ENCODE measurements around the gene ADAMTS2. TPM values are rescaled to one million over a fixed set of nuclear protein-coding genes. Genes with fewer than 3 reads are reported as not detected.
A peak's percentile ranks its signal among the peaks of the same experiment; 100 is the strongest.

ADAMTS2 gene
- total and polyA plus RNA-seq, 2 of the 4 experiments (the other 2 are of a cell fraction) = 19.0 to 58.8 TPM

DNA sequence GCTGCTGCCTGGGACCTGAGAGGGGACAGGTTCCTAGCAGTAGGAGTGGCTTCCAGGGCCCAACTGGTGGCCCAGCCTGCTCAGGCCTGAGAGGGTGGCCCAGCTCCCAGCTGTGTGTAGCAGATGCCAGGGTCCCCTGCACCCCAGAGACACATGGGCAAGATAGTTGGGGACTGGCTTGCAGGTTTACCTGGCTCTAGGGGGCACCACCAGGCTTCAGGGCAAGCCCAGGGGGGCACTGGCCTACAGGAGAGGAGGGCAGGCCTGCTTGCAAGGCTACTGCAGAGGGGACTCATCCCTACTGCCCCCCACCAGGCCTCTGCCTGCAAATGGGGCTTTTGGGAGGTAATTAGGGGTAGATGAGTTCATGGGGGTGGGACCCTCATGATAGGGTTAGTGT is 161.8 kb downstream of the ADAMTS2 start:
- Histone ChIP-seq H3K4me1 (ENCODE audit: control insufficient read depth, insufficient read depth, low read length) (peaks cover 8% of the 10 kb centered on the region), H3K27ac (ENCODE audit: insufficient read depth, low read length) (no peak overlapping the region), H3K27me3 (ENCODE audit: control insufficient read depth, insufficient read depth, low read length) (no peaks in the 10 kb centered on the region), H2AFZ (replicated peaks; ENCODE audit: low read length, poor library complexity) (peak overlapping the region; percentile 21), H3K79me1 (ENCODE audit: low read depth in 1 of 2, low read length in 2 of 2) (peaks cover 2 to 9% of the 10 kb centered on the region in 2 experiments; a peak in 2 of 4 replicates), H2BK5ac (ENCODE audit: low read depth, low read length, poor library complexity, severe bottlenecking) (no peak overlapping the region), H3K4me2 (ENCODE audit: low read depth, low read length) (no peak overlapping the region), H3K23ac (ENCODE audit: low read depth, low read length) (no peak overlapping the region), H3K9me1 (ENCODE audit: insufficient read depth, low read length) (peaks cover 13% of the 10 kb centered on the region; the same call in 1 of the 2 replicates), H3K14ac (replicated peaks; ENCODE audit: low read depth, low read length) (no peak overlapping the region), H4K91ac (ENCODE audit: insufficient read depth, low read depth, low read length) (no peak overlapping the region), H3K9me3 (ENCODE audit: control insufficient read depth, insufficient read depth, low read length) (peaks cover 2% of the 10 kb centered on the region), H3K9ac (ENCODE audit: low read depth, low read length) (no peak overlapping the region), H3K18ac (ENCODE audit: low read depth, low read length) (no peak overlapping the region), H3K4me3 (ENCODE audit: insufficient read depth, low read depth, low read length) (no peak overlapping the region), H3K56ac (ENCODE audit: extremely low read depth, insufficient read depth, low read length) (no peak overlapping the region), H2AK5ac (ENCODE audit: low read depth, low read length) (no peak overlapping the region), H3K36me3 (ENCODE audit: control insufficient read depth, insufficient read depth, low read length) (peaks cover 7% of the 10 kb centered on the region), H4K8ac (ENCODE audit: low read depth in 2 of 2, low read length in 2 of 2) (no peak overlapping the region), H3K4ac (ENCODE audit: low read depth, low read length) (no peak overlapping the region), H4K5ac (ENCODE audit: low read depth, low read length) (no peak overlapping the region), H2AK9ac (replicated peaks; ENCODE audit: low read depth, low read length, poor library complexity) (no peak overlapping the region), H2BK120ac (ENCODE audit: low read depth, low read length) (no peak overlapping the region), H2BK20ac (ENCODE audit: low read depth, low read length) (no peak overlapping the region), H2BK15ac (ENCODE audit: low read depth, low read length) (no peak overlapping the region), H4K20me1 (ENCODE audit: insufficient read depth, low read length) (no peaks in the 10 kb centered on the region)
- ChIA-PET POLR2A (ENCODE audit: unreplicated experiment) (no interaction called here), CTCF (no interaction called here)
- no peak for DNase-seq
- TF ChIP-seq RFX5 (IDR thresholded peaks at IDR 0.05; ENCODE audit: low read depth, low read length) (no peak), CTCF (conservative IDR thresholded peaks at IDR 0.05; ENCODE audit: low read depth, low read length) (no peak), CHD1 (IDR thresholded peaks at IDR 0.05; ENCODE audit: low read depth, low read length) (no peak), RCOR1 (IDR thresholded peaks at IDR 0.05; ENCODE audit: insufficient replicate concordance, low read length) (no peak), CEBPB (IDR thresholded peaks at IDR 0.05; ENCODE audit: low read depth, low read length) (no peak), SMC3 (IDR thresholded peaks at IDR 0.05; ENCODE audit: low read depth, low read length) (no peak), POLR2A (IDR thresholded peaks at IDR 0.05; ENCODE audit: low read depth, low read length) (no peak), NFE2L2 (IDR thresholded peaks at IDR 0.05; ENCODE audit: low read depth, low read length) (no peak), MAZ (IDR thresholded peaks at IDR 0.05; ENCODE audit: borderline replicate concordance, low read depth, low read length) (no peak)
- TF ChIP-seq, protein P1, sequence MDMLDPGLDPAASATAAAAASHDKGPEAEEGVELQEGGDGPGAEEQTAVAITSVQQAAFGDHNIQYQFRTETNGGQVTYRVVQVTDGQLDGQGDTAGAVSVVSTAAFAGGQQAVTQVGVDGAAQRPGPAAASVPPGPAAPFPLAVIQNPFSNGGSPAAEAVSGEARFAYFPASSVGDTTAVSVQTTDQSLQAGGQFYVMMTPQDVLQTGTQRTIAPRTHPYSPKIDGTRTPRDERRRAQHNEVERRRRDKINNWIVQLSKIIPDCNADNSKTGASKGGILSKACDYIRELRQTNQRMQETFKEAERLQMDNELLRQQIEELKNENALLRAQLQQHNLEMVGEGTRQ (IDR thresholded peaks at IDR 0.05; ENCODE audit: low read depth, low read length) = no peak
- no TSS peak for BruUV-seq (replicated peaks)
- in situ Hi-C loops (cut with MboI; ENCODE audit: low sequenced_read_pairs) = no loop called here
- dilution Hi-C loops (cut with HindIII; ENCODE audit: low sequenced_read_pairs, unreplicated experiment) = no loop called here
- intact Hi-C loops (cut with micrococcal nuclease) = no loop called here
- ATAC-seq (ENCODE audit: low read depth) = no peak
